Head of caudate nucleus (tissue), 42 donors: ENCODE data around the gene LCMT2.
"Not testable (repeated sequence)": the region's sequence is repeated elsewhere in the genome, so short reads cannot be mapped to it uniquely, and the experiment has no call there.

ENCODE experiments used
- DNase-seq, 42 donors: peaks; one replicate each; pipeline versions ENCODE4 v3.0.0 to v3.0.0-alpha.2; 2020 to 2021; ENCODE audit warnings: mixed read lengths in 7 of 42
- intact Hi-C: fragments of 100-400 bp; cut with DNase I; formaldehyde crosslinking; loops from one replicate; pipeline ENCODE4 v1.15.0; 2022

Gene LCMT2

GRCh38 chr15:43316971-43317346 is 13.4 kb downstream of the LCMT2 start:
- intact Hi-C loops, result no loop called here
- no peak for DNase-seq

- intact Hi-C loops, result no loop called here
- DNase-seq, result no peak
These were observed 14.1 kb downstream of the LCMT2 start for GRCh38 chr15:43316016-43316970.

GRCh38 chr15:43314171-43314570 is 16.2 kb downstream of the LCMT2 start:
- intact Hi-C loops, result no loop called here
- DNase-seq, result no peak

- no peak for DNase-seq
- intact Hi-C loops, result no loop called here
These were observed 18.0 kb downstream of the LCMT2 start for GRCh38 chr15:43312378-43312777.

- DNase-seq, result no peak
- intact Hi-C loops, result loop anchor here (10.0 kb wide), 1 partner anchor 422 kb away; no protein-coding TSS in a partner anchor
These were observed 28.1 kb downstream of the LCMT2 start, which contains the start of gene TGM7 for GRCh38 chr15:43302205-43302817. Gene TGM7 (minus strand): TSS chr15:43302255.

- no peak for DNase-seq
- intact Hi-C loops, result loop anchor here (10.0 kb wide), 1 partner anchor 425 kb away; no protein-coding TSS in a partner anchor
These were observed 30.5 kb downstream of the LCMT2 start for GRCh38 chr15:43299884-43300283.

- no peak for DNase-seq
- intact Hi-C loops, result no loop called here
These were observed 31.0 kb downstream of the LCMT2 start for GRCh38 chr15:43299411-43299810.

- no peak for DNase-seq
- intact Hi-C loops, result no loop called here
These were observed 36.2 kb downstream of the LCMT2 start for GRCh38 chr15:43294091-43294706.

GRCh38 chr15:43293432-43293831 is 36.9 kb downstream of the LCMT2 start:
- intact Hi-C loops, result no loop called here
- no peak for DNase-seq

- DNase-seq, result no peak
- intact Hi-C loops, result no loop called here
These were observed 37.8 kb downstream of the LCMT2 start for GRCh38 chr15:43292375-43293078.

- intact Hi-C loops, DNase-seq: not testable (repeated sequence)
These were observed 40.7 kb downstream of the LCMT2 start for GRCh38 chr15:43289656-43290055.

- intact Hi-C loops, result no loop called here
- DNase-seq, result no peak
These were observed 43.1 kb downstream of the LCMT2 start for GRCh38 chr15:43287254-43287653.

- intact Hi-C loops, result no loop called here
- peak in 1 of 42 donors; percentile 28 for DNase-seq
These were observed 44.3 kb downstream of the LCMT2 start for GRCh38 chr15:43286074-43286473.

- peak in 28 of 42 donors; percentile 20 to 81 (median 52) for DNase-seq
- intact Hi-C loops, result no loop called here
These were observed 44.8 kb downstream of the LCMT2 start for GRCh38 chr15:43285609-43286037.

- no peak for DNase-seq
- intact Hi-C loops, result no loop called here
These were observed 46.8 kb downstream of the LCMT2 start for GRCh38 chr15:43283526-43283925.

GRCh38 chr15:43281926-43282602 is 48.3 kb downstream of the LCMT2 start:
- no peak for DNase-seq
- intact Hi-C loops, result no loop called here

- no peak for DNase-seq
- intact Hi-C loops, result no loop called here
These were observed 49.4 kb downstream of the LCMT2 start for GRCh38 chr15:43280996-43281395.

- DNase-seq, result no peak
- intact Hi-C loops, result loop anchor here (5.0 kb wide), 1 partner anchor 52 kb away; no protein-coding TSS in a partner anchor
These were observed 50.9 kb downstream of the LCMT2 start for GRCh38 chr15:43279496-43279895.

GRCh38 chr15:43278869-43279268 is 51.5 kb downstream of the LCMT2 start:
- intact Hi-C loops, result loop anchor here (5.0 kb wide), 1 partner anchor 52 kb away; no protein-coding TSS in a partner anchor

More at GRCh38 chr15:43278869-43279268, 51.5 kb downstream of the LCMT2 start:
- no peak for DNase-seq
